ENCODE data around the gene BIRC2. TPM values are rescaled to one million over a fixed set of nuclear protein-coding genes. Genes with fewer than 3 reads are reported as not detected.

Gene BIRC2
- total and polyA plus RNA-seq, 2 experiments from 2014 or later: 15.3 to 25.2 TPM

- Mint-ChIP-seq H3K4me1 (peaks cover 8% of the 10 kb centered on the region), H3K27ac (no peak overlapping the region), H3K27me3 (ENCODE audit: insufficient read depth, low read depth, poor library complexity) (peaks cover 10% of the 10 kb centered on the region), H3K4me3 (no peak overlapping the region), H3K9me3 (no peaks in the 10 kb centered on the region; the same call in 2 of the 3 replicates), H3K36me3 (ENCODE audit: low read depth) (no peaks in the 10 kb centered on the region)
- Histone ChIP-seq H3K36me3 (ENCODE audit: insufficient read depth) (no peaks in the 10 kb centered on the region), H3K4me2 (no peak overlapping the region), H4K20me1 (replicated peaks; ENCODE audit: insufficient read depth) (no peaks in the 10 kb centered on the region), H3K27ac (ENCODE audit: low read depth) (no peak overlapping the region), H3K9me2 (ENCODE audit: insufficient read depth) (no peaks in the 10 kb centered on the region), H3K4me1 (ENCODE audit: insufficient read depth) (no peaks in the 10 kb centered on the region), H3F3A (replicated peaks; ENCODE audit: low read depth) (no peaks in the 10 kb centered on the region), H2AFZ (peak overlapping the region; percentile 38; the same call in 1 of the 2 replicates), H3K79me2 (replicated peaks; ENCODE audit: insufficient read depth) (no peaks in the 10 kb centered on the region), H3K4me3 (no peak overlapping the region), H3K27me3 (ENCODE audit: insufficient read depth) (peaks cover 4% of the 10 kb centered on the region; the same call in 1 of the 2 replicates)
- ATAC-seq (no peak), DNase-seq (ENCODE audit: low spot score) (no peak)
- TF ChIP-seq ZNF331 (CRISPR knock-in tag; IDR thresholded peaks at IDR 0.05; ENCODE audit: low read depth) (no peak), ETS1 (IDR thresholded peaks at IDR 0.05) (no peak)
These were observed 32.2 kb upstream of the BIRC2 start for GRCh38 chr11:102314784-102315183.

- ATAC-seq: no peak
- H3K4me2 ChIP-seq: no peak overlapping the region
- H3K4me3 Mint-ChIP-seq: no peak overlapping the region
- TF ChIP-seq EZH2phosphoT487 (IDR thresholded peaks at IDR 0.05; ENCODE audit: unreplicated experiment) (no peak), STAT1 (IDR thresholded peaks at IDR 0.05; ENCODE audit: unreplicated experiment) (no peak), JUNB (IDR thresholded peaks at IDR 0.05; ENCODE audit: unreplicated experiment) (no peak), EZH2 (IDR thresholded peaks at IDR 0.05; ENCODE audit: low read depth, unreplicated experiment) (no peak), CREB1 (CRISPR knock-in tag; IDR thresholded peaks at IDR 0.05; ENCODE audit: low read depth) (no peak), ETS1 (IDR thresholded peaks at IDR 0.05) (no peak), ZNF331 (CRISPR knock-in tag; IDR thresholded peaks at IDR 0.05; ENCODE audit: low read depth) (no peak), ZNF114 (CRISPR knock-in tag; IDR thresholded peaks at IDR 0.05) (no peak), POLR2AphosphoS5 (IDR thresholded peaks at IDR 0.05; ENCODE audit: low read depth) (no peak)
- TF ChIP-seq, protein P1, sequence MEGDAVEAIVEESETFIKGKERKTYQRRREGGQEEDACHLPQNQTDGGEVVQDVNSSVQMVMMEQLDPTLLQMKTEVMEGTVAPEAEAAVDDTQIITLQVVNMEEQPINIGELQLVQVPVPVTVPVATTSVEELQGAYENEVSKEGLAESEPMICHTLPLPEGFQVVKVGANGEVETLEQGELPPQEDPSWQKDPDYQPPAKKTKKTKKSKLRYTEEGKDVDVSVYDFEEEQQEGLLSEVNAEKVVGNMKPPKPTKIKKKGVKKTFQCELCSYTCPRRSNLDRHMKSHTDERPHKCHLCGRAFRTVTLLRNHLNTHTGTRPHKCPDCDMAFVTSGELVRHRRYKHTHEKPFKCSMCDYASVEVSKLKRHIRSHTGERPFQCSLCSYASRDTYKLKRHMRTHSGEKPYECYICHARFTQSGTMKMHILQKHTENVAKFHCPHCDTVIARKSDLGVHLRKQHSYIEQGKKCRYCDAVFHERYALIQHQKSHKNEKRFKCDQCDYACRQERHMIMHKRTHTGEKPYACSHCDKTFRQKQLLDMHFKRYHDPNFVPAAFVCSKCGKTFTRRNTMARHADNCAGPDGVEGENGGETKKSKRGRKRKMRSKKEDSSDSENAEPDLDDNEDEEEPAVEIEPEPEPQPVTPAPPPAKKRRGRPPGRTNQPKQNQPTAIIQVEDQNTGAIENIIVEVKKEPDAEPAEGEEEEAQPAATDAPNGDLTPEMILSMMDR (conservative IDR thresholded peaks at IDR 0.05; ENCODE audit: low read depth in 2 of 2): no peak
- TF ChIP-seq, protein P2, sequence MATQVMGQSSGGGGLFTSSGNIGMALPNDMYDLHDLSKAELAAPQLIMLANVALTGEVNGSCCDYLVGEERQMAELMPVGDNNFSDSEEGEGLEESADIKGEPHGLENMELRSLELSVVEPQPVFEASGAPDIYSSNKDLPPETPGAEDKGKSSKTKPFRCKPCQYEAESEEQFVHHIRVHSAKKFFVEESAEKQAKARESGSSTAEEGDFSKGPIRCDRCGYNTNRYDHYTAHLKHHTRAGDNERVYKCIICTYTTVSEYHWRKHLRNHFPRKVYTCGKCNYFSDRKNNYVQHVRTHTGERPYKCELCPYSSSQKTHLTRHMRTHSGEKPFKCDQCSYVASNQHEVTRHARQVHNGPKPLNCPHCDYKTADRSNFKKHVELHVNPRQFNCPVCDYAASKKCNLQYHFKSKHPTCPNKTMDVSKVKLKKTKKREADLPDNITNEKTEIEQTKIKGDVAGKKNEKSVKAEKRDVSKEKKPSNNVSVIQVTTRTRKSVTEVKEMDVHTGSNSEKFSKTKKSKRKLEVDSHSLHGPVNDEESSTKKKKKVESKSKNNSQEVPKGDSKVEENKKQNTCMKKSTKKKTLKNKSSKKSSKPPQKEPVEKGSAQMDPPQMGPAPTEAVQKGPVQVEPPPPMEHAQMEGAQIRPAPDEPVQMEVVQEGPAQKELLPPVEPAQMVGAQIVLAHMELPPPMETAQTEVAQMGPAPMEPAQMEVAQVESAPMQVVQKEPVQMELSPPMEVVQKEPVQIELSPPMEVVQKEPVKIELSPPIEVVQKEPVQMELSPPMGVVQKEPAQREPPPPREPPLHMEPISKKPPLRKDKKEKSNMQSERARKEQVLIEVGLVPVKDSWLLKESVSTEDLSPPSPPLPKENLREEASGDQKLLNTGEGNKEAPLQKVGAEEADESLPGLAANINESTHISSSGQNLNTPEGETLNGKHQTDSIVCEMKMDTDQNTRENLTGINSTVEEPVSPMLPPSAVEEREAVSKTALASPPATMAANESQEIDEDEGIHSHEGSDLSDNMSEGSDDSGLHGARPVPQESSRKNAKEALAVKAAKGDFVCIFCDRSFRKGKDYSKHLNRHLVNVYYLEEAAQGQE (IDR thresholded peaks at IDR 0.05; ENCODE audit: unreplicated experiment): no peak
These were observed 30.6 kb upstream of the BIRC2 start for GRCh38 chr11:102316346-102316904.

More at GRCh38 chr11:102316346-102316904, 30.6 kb upstream of the BIRC2 start:
- Mint-ChIP-seq H3K9me3 (no peaks in the 10 kb centered on the region; the same call in 2 of the 3 replicates), H3K27ac (no peak overlapping the region), H3K36me3 (ENCODE audit: low read depth) (no peaks in the 10 kb centered on the region), H3K4me1 (peaks cover 8% of the 10 kb centered on the region), H3K27me3 (ENCODE audit: insufficient read depth, low read depth, poor library complexity) (peaks cover 10% of the 10 kb centered on the region)
- peaks cover 4% of the 10 kb centered on the region; the same call in 1 of the 2 replicates for H3K27me3 ChIP-seq (ENCODE audit: insufficient read depth)
- no peaks in the 10 kb centered on the region for H3K4me1 ChIP-seq (ENCODE audit: insufficient read depth)
- H3K36me3 ChIP-seq (ENCODE audit: insufficient read depth): no peaks in the 10 kb centered on the region
- H3K9me2 ChIP-seq (ENCODE audit: insufficient read depth): no peaks in the 10 kb centered on the region
- no peak overlapping the region for H2AFZ ChIP-seq
- H4K20me1 ChIP-seq (replicated peaks; ENCODE audit: insufficient read depth): no peaks in the 10 kb centered on the region
- H3K27ac ChIP-seq (ENCODE audit: low read depth): no peak overlapping the region
- no peaks in the 10 kb centered on the region for H3F3A ChIP-seq (replicated peaks; ENCODE audit: low read depth)
- no peaks in the 10 kb centered on the region for H3K79me2 ChIP-seq (replicated peaks; ENCODE audit: insufficient read depth)
- no peak for DNase-seq (ENCODE audit: low spot score)
- no peak overlapping the region for H3K4me3 ChIP-seq

All from GM23338 (cell line).